HepG2 (cell line): ENCODE results near the gene ABCC1. TPM values are rescaled to one million over a fixed set of nuclear protein-coding genes. Genes with fewer than 3 reads are reported as not detected.

Source experiments
- ATAC-seq: fragments of 200-7000 bp; cut with Tn5 transposase; 3 replicates; pipeline ENCODE4 v1.9.1; 2020; ENCODE audit warnings: mild to moderate bottlenecking, moderate library complexity
- BruUV-seq: library from RNA; stranded (reverse); fragments of 400-500 nt; replicated peaks from 2 replicates; lab custom pipeline; 2021; lab: Mats Ljungman, UMichigan
- CTCF ChIA-PET: fragments of 300-600 bp; formaldehyde crosslinking; extraction: SDS; loops from one replicate; lab custom pipeline; 2021; ENCODE audit warnings: low total read pairs, inconsistent platforms, low intra/inter-chr PET ratio; lab: Yijun Ruan, JAX
- POLR2A ChIA-PET: fragments of 350-600 bp; sonication (Branson Sonifier 250); formaldehyde crosslinking; loops from one replicate; lab custom pipeline; 2020; ENCODE audit warnings: antibody characterized with exemption, inconsistent platforms; lab: Yijun Ruan, JAX
- DNase-seq: peaks from one replicate; pipeline ENCODE4 v3.0.0-alpha.2; 2015; ENCODE audit warnings: low spot score
- FAIRE-seq: peaks from 3 replicates; lab custom pipeline; 2011; peaks lifted over from hg19 to GRCh38; lab: Jason Lieb, UNC
- H2AFZ ChIP-seq: one replicate; pipeline ENCODE4 v1.6.1; 2011; ENCODE audit warnings: low read length, inconsistent platforms
- H3K27ac ChIP-seq: fragments of 300-600 bp; 3 replicates; pipeline ENCODE4 v1.8.0; 2011; ENCODE audit warnings: mixed run types, mild to moderate bottlenecking, mixed read lengths, low read length, inconsistent platforms; ENCODE audit not compliant: insufficient read depth; ENCODE audit errors: extremely low read length
- H3K27me3 ChIP-seq, 2 experiments: fragments of 200-600 bp in 1 of 2; 2 replicates in 1 of 2; 3 replicates in 1 of 2; pipeline versions ENCODE4 v1.6.0 to v1.8.0; 2011; ENCODE audit warnings: low read length in 2 of 2, mild to moderate bottlenecking in 2 of 2, moderate library complexity in 2 of 2, inconsistent platforms in 1 of 2; ENCODE audit not compliant: insufficient read depth in 2 of 2, control insufficient read depth in 1 of 2
- H3K36me3 ChIP-seq, 2 experiments: fragments of 200-600 bp in 1 of 2; replicated peaks in 1 of 2; 2 replicates in 1 of 2; 3 replicates in 1 of 2; pipeline versions ENCODE4 v1.5.1 to v1.8.0; 2011; ENCODE audit warnings: low read length in 2 of 2, inconsistent platforms in 1 of 2; ENCODE audit not compliant: insufficient read depth in 2 of 2, control insufficient read depth in 1 of 2
- H3K4me1 ChIP-seq: 2 replicates; pipeline ENCODE4 v1.5.1; 2012; ENCODE audit warnings: low read length, inconsistent platforms; ENCODE audit not compliant: insufficient read depth
- H3K4me2 ChIP-seq: 2 replicates; pipeline ENCODE4 v1.6.0; 2011; ENCODE audit warnings: low read depth, low read length, inconsistent platforms
- H3K4me3 ChIP-seq, 3 experiments: fragments of 200-600 bp in 1 of 3; sonication (generic), shearing (Covaris generic) in 1 of 3; replicated peaks in 1 of 3; 2 replicates each; pipeline ENCODE4 v1.5.1; 2011 to 2016; ENCODE audit warnings: low read length in 3 of 3, inconsistent platforms in 2 of 3, low read depth in 2 of 3, mild to moderate bottlenecking in 2 of 3, control low read depth in 1 of 3, mixed read lengths in 1 of 3; ENCODE audit not compliant: insufficient read depth in 1 of 3
- H3K79me2 ChIP-seq: one replicate; pipeline ENCODE4 v1.6.1; 2011; ENCODE audit warnings: low read length, inconsistent platforms; ENCODE audit not compliant: insufficient read depth
- H3K9ac ChIP-seq: 2 replicates; pipeline ENCODE4 v1.6.0; 2011; ENCODE audit warnings: mild to moderate bottlenecking, low read depth, low read length, inconsistent platforms; ENCODE audit not compliant: insufficient read depth
- H3K9me3 ChIP-seq: 2 replicates; pipeline ENCODE4 v1.5.1; 2012; ENCODE audit warnings: mild to moderate bottlenecking, low read length
- H4K20me1 ChIP-seq: 2 replicates; pipeline ENCODE4 v1.6.0; 2011; ENCODE audit warnings: inconsistent platforms, mild to moderate bottlenecking, low read length, moderate library complexity; ENCODE audit not compliant: insufficient read depth
- HOXA5 ChIP-seq: sonication (generic); formaldehyde crosslinking; IDR thresholded peaks from 2 replicates; pipeline ENCODE4 v1.4.0; 2020; ENCODE audit warnings: missing genetic modification reagents
- MXD4 ChIP-seq: IDR thresholded peaks from 2 replicates; pipeline ENCODE4 v1.6.1; 2016; ENCODE audit warnings: mild to moderate bottlenecking, missing biosample characterization, missing genetic modification reagents
- NCOA5 ChIP-seq: sonication (generic); formaldehyde crosslinking; IDR thresholded peaks from 2 replicates; pipeline ENCODE4 v1.4.0; 2020; ENCODE audit warnings: missing genetic modification reagents
- SMAD3 ChIP-seq: sonication (generic); formaldehyde crosslinking; IDR thresholded peaks from 2 replicates; pipeline ENCODE4 v1.4.0; 2020; ENCODE audit warnings: missing genetic modification reagents
- ZNF121 ChIP-seq: sonication (generic); formaldehyde crosslinking; IDR thresholded peaks from 2 replicates; pipeline ENCODE4 v1.5.0; 2020; ENCODE audit warnings: mild to moderate bottlenecking, missing genetic modification reagents
- ZNF326 ChIP-seq: sonication (generic); formaldehyde crosslinking; IDR thresholded peaks from 2 replicates; pipeline ENCODE4 v1.4.0; 2020; ENCODE audit warnings: missing genetic modification reagents, borderline replicate concordance
- ZNF549 ChIP-seq: sonication (generic); formaldehyde crosslinking; IDR thresholded peaks from 2 replicates; pipeline ENCODE4 v1.5.0; 2020; ENCODE audit warnings: missing genetic modification reagents
- ZNF780A ChIP-seq: sonication (generic); formaldehyde crosslinking; IDR thresholded peaks from 2 replicates; pipeline ENCODE4 v1.8.0; 2022; ENCODE audit warnings: mild to moderate bottlenecking, missing genetic modification reagents, moderate library complexity
- ZNF841 ChIP-seq: sonication (generic); formaldehyde crosslinking; IDR thresholded peaks from 2 replicates; pipeline ENCODE4 v1.8.1; 2023; ENCODE audit warnings: missing genetic modification reagents, borderline replicate concordance
- ZNF878 ChIP-seq: sonication (generic); formaldehyde crosslinking; IDR thresholded peaks from 2 replicates; pipeline ENCODE4 v1.8.1; 2023; ENCODE audit warnings: mild to moderate bottlenecking, missing genetic modification reagents, moderate library complexity
- WGBS: methylation state at CpG from one replicate; pipeline ENCODE4 v1.1.6; 2017; ENCODE audit warnings: low lambda C conversion rate; 5-methylcytosine and 5-hydroxymethylcytosine counted together
- in situ Hi-C: cut with HindIII; loops from 2 replicates; pipeline ENCODE4 v1.10.0; 2017; ENCODE audit warnings: low pct_unique_long_range_greater_than_20kb; ENCODE audit not compliant: extremely low pct_ligation_motif_present
- intact Hi-C: fragments of 100-400 bp; cut with micrococcal nuclease; formaldehyde crosslinking; loops from one replicate; pipeline ENCODE4 v1.10.0; 2022; ENCODE audit not compliant: unreplicated experiment
- polyA plus RNA-seq, 8 experiments: library from polyadenylated mRNA; depleted of rRNA in 3 of 8; stranded (reverse) in 7 of 8; unstranded in 1 of 8; fragments of >200 nt; fragmentation: Illumina TruSeq in 4 of 8; extraction: Trizol in 4 of 8; gene quantifications; 2 replicates each; pipeline versions ENCODE4 v1.2.1 to v1.2.3, GENCODE V29; 2011 to 2016; ENCODE audit warnings: low read depth in 4 of 8, missing spikeins in 1 of 8, mixed read lengths in 1 of 8; ENCODE audit not compliant: insufficient read depth in 1 of 8
- total RNA-seq, 5 experiments: library from RNA; depleted of rRNA; stranded (reverse); fragments of >200 nt; fragmentation: Illumina TruSeq; extraction: Trizol; gene quantifications; 2 replicates each; pipeline ENCODE4 v1.2.3, GENCODE V29; 2016; ENCODE audit warnings: low read depth in 1 of 5
- TF ChIP-seq, protein P1 (sequence below): sonication (generic); formaldehyde crosslinking; IDR thresholded peaks from 2 replicates; pipeline ENCODE4 v1.9.0; 2022; ENCODE audit warnings: missing genetic modification reagents, mild to moderate bottlenecking, borderline replicate concordance
- TF ChIP-seq, protein P2 (sequence below): sonication (generic); formaldehyde crosslinking; IDR thresholded peaks from 2 replicates; pipeline ENCODE4 v1.5.0; 2020; ENCODE audit warnings: missing genetic modification reagents, mild to moderate bottlenecking, borderline replicate concordance

Gene ABCC1
- total and polyA plus RNA-seq, 2 of the 13 experiments (the other 11 are each of a cell fraction or from before 2014, with no cell fraction given), result 13.0 to 30.6 TPM

DNA sequence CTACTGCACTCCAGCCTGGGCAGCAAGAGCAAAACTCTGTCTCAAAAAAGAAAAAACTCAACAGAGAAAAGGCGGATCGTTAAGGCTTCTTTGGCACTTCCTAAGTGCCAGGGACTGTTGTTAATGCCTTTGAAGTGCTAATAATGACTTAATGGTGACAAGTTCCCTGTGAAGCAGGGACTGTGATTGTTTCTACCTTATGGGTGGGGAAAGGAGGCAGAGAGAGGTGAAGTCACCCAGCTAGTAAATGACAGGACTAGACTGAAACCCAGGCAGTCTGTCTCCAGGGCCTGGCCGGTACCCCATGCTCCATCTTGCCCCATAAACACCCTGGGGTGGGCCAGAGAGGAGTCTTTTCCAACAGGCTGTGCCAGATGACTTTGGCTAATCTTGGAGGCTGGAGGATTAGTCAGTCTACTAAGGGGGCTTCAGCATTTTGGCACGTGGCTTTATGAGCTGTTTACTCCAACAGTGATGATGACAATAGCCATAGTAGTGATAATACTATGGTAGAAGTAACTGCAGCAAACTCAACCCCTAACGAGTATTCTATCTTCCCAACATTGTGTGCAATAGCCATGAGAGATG lies 26.9 kb downstream of the ABCC1 start:
- ChIA-PET POLR2A (no interaction called here), CTCF (no interaction called here)
- Histone ChIP-seq H3K4me3 (no peak overlapping the region), H3K9ac (no peak overlapping the region), H3K4me2 (no peak overlapping the region), H3K9me3 (peaks cover 43% of the 10 kb centered on the region), H3K4me1 (peaks cover 9% of the 10 kb centered on the region; the same call in 1 of the 2 replicates), H3K36me3 (peaks cover 7 to 26% of the 10 kb centered on the region in 2 experiments; a peak in 4 of 5 replicates), H3K27me3 (no peaks in the 10 kb centered on the region), H2AFZ (no peak overlapping the region), H4K20me1 (peaks cover 8% of the 10 kb centered on the region; the same call in 1 of the 2 replicates), H3K79me2 (peaks cover 61% of the 10 kb centered on the region), H3K27ac (no peak overlapping the region)
- 96% methylated on average over 5 of the region's 5 CpGs for WGBS
- ATAC-seq (no peak), FAIRE-seq (no peak), DNase-seq (no peak)
- no peak for TF ChIP-seq ZNF121
- TF ChIP-seq ZNF549 (CRISPR knock-in tag), result no peak
- TF ChIP-seq HOXA5 (CRISPR knock-in tag), result no peak
- TF ChIP-seq ZNF841 (CRISPR knock-in tag), result no peak
- TF ChIP-seq NCOA5 (CRISPR knock-in tag), result no peak
- TF ChIP-seq MXD4 (CRISPR knock-in tag), result no peak
- TF ChIP-seq, protein P1, sequence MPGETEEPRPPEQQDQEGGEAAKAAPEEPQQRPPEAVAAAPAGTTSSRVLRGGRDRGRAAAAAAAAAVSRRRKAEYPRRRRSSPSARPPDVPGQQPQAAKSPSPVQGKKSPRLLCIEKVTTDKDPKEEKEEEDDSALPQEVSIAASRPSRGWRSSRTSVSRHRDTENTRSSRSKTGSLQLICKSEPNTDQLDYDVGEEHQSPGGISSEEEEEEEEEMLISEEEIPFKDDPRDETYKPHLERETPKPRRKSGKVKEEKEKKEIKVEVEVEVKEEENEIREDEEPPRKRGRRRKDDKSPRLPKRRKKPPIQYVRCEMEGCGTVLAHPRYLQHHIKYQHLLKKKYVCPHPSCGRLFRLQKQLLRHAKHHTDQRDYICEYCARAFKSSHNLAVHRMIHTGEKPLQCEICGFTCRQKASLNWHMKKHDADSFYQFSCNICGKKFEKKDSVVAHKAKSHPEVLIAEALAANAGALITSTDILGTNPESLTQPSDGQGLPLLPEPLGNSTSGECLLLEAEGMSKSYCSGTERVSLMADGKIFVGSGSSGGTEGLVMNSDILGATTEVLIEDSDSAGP (CRISPR knock-in tag), result no peak
- TF ChIP-seq ZNF780A (CRISPR knock-in tag), result no peak
- TF ChIP-seq, protein P2, sequence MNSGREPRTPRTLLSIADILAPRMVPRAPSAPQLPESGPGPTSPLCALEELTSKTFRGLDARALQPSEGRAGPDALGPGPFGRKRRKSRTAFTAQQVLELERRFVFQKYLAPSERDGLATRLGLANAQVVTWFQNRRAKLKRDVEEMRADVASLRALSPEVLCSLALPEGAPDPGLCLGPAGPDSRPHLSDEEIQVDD (CRISPR knock-in tag), result no peak
- TF ChIP-seq ZNF326 (CRISPR knock-in tag), result no peak
- TF ChIP-seq SMAD3 (CRISPR knock-in tag), result no peak
- TF ChIP-seq ZNF878 (CRISPR knock-in tag), result no peak
- intact Hi-C loops (no loop called here), in situ Hi-C loops (no loop called here)
- no TSS peak for BruUV-seq
